Gastrocnemius medialis (tissue), 4 donors: ENCODE measurements around the gene MSMO1.

ENCODE experiments used
- POLR2A ChIP-seq, 2 donors: fragments of 450-650 bp; IDR thresholded peaks; one replicate each; pipeline ENCODE4 v1.6.1; 2017; ENCODE audit warnings: antibody characterized with exemption in 2 of 2, mild to moderate bottlenecking in 2 of 2, moderate library complexity in 2 of 2
- TF ChIP-seq, protein P1 (sequence below), 5 experiments: fragments of 450-650 bp in 3 of 5; fragments of 200-600 bp in 2 of 5; sonication (generic) in 2 of 5; IDR thresholded peaks in 4 of 5; conservative IDR thresholded peaks in 1 of 5; 1 replicate in 4 of 5; 2 replicates in 1 of 5; pipeline ENCODE4 v1.5.1; 2016 to 2019; ENCODE audit warnings: antibody characterized with exemption in 5 of 5, mild to moderate bottlenecking in 3 of 5, moderate library complexity in 3 of 5

- TF ChIP-seq POLR2A (IDR thresholded peaks at IDR 0.05): no peak
- TF ChIP-seq, protein P1, sequence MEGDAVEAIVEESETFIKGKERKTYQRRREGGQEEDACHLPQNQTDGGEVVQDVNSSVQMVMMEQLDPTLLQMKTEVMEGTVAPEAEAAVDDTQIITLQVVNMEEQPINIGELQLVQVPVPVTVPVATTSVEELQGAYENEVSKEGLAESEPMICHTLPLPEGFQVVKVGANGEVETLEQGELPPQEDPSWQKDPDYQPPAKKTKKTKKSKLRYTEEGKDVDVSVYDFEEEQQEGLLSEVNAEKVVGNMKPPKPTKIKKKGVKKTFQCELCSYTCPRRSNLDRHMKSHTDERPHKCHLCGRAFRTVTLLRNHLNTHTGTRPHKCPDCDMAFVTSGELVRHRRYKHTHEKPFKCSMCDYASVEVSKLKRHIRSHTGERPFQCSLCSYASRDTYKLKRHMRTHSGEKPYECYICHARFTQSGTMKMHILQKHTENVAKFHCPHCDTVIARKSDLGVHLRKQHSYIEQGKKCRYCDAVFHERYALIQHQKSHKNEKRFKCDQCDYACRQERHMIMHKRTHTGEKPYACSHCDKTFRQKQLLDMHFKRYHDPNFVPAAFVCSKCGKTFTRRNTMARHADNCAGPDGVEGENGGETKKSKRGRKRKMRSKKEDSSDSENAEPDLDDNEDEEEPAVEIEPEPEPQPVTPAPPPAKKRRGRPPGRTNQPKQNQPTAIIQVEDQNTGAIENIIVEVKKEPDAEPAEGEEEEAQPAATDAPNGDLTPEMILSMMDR (IDR thresholded peaks at IDR 0.05 in 4 of 5, conservative IDR thresholded peaks at IDR 0.05 in 1 of 5): no peak
These were observed 38.1 kb upstream of the MSMO1 start for GRCh38 chr4:165289423-165289785.
